WTC11 (cell line): ENCODE data around the gene TSHZ1. TPM values are rescaled to one million over a fixed set of nuclear protein-coding genes. Genes with fewer than 3 reads are reported as not detected.
A peak's percentile ranks its signal among the peaks of the same experiment; 100 is the strongest.

Source experiments
- ATAC-seq: fragments of 200-7000 bp; cut with Tn5 transposase; 2 replicates; pipeline ENCODE4 v1.10.0; 2021; ENCODE audit warnings: mild to moderate bottlenecking, moderate library complexity
- CTCF ChIA-PET: fragments of 300-600 bp; sonication (Branson Sonifier 250); formaldehyde crosslinking; loops from one replicate; lab custom pipeline; 2021; ENCODE audit warnings: antibody characterized with exemption; lab: Charles Lee
- POLR2A ChIA-PET: fragments of 350-600 bp; sonication (Branson Sonifier 250); formaldehyde crosslinking; loops from one replicate; lab custom pipeline; 2021; ENCODE audit warnings: antibody characterized with exemption; lab: Charles Lee
- DNase-seq: peaks from one replicate; pipeline ENCODE4 v3.0.0; 2021; ENCODE audit warnings: low spot score
- H3K27ac Mint-ChIP-seq: 2 replicates; pipeline ENCODE4 v1.8.0; 2021; ENCODE audit warnings: mixed read lengths
- H3K27me3 Mint-ChIP-seq: 2 replicates; pipeline ENCODE4 v1.8.0; 2021; ENCODE audit warnings: low read depth, mild to moderate bottlenecking, moderate library complexity, mixed read lengths
- H3K36me3 Mint-ChIP-seq: 2 replicates; pipeline ENCODE4 v1.8.0; 2021; ENCODE audit warnings: mixed read lengths
- H3K4me1 Mint-ChIP-seq: 2 replicates; pipeline ENCODE4 v1.8.0; 2022; ENCODE audit warnings: mixed read lengths
- H3K4me3 Mint-ChIP-seq: 2 replicates; pipeline ENCODE4 v1.8.0; 2021; ENCODE audit warnings: mild to moderate bottlenecking, moderate library complexity, mixed read lengths
- H3K9me3 Mint-ChIP-seq: 2 replicates; pipeline ENCODE4 v1.8.0; 2021; ENCODE audit warnings: mixed read lengths
- AFF4 ChIP-seq: sonication (generic); formaldehyde crosslinking; IDR thresholded peaks from 2 replicates; pipeline ENCODE4 v1.8.1; 2023; ENCODE audit warnings: mild to moderate bottlenecking, missing genetic modification reagents, borderline replicate concordance
- ATF1 ChIP-seq: sonication (generic); formaldehyde crosslinking; IDR thresholded peaks from 2 replicates; pipeline ENCODE4 v1.8.1; 2023; ENCODE audit warnings: mild to moderate bottlenecking, moderate library complexity, missing genetic modification reagents
- CBFB ChIP-seq: sonication (generic); formaldehyde crosslinking; IDR thresholded peaks from 2 replicates; pipeline ENCODE4 v1.8.1; 2022; ENCODE audit warnings: mild to moderate bottlenecking, low read depth, missing genetic modification reagents
- CREB1 ChIP-seq: sonication (generic); formaldehyde crosslinking; IDR thresholded peaks from 2 replicates; pipeline ENCODE4 v1.8.0; 2023; ENCODE audit warnings: mild to moderate bottlenecking, missing genetic modification reagents
- CTCF ChIP-seq: fragments of 200-600 bp; IDR thresholded peaks from 2 replicates; pipeline ENCODE4 v1.8.0; 2022; ENCODE audit warnings: antibody characterized with exemption
- E2F4 ChIP-seq: sonication (generic); formaldehyde crosslinking; IDR thresholded peaks from 2 replicates; pipeline ENCODE4 v1.8.1; 2022; ENCODE audit warnings: low read depth, mild to moderate bottlenecking, moderate library complexity, missing genetic modification reagents, borderline replicate concordance
- EMX1 ChIP-seq: fragments of 250-450 bp; sonication (Bioruptor Pico); IDR thresholded peaks from 2 replicates; pipeline ENCODE4 v1.8.0; 2021; ENCODE audit warnings: mild to moderate bottlenecking
- GABPB1 ChIP-seq: sonication (generic); formaldehyde crosslinking; IDR thresholded peaks from 2 replicates; pipeline ENCODE4 v1.8.1; 2023; ENCODE audit warnings: mild to moderate bottlenecking, missing genetic modification reagents
- GRHL2 ChIP-seq: fragments of 250-450 bp; sonication (Bioruptor Pico); IDR thresholded peaks from 2 replicates; pipeline ENCODE4 v1.8.0; 2022; ENCODE audit warnings: mild to moderate bottlenecking, moderate library complexity; ENCODE audit not compliant: insufficient replicate concordance, severe bottlenecking
- HMGA2 ChIP-seq: fragments of 250-450 bp; sonication (Bioruptor Pico); IDR thresholded peaks from 2 replicates; pipeline ENCODE4 v1.4.0; 2021; ENCODE audit warnings: mild to moderate bottlenecking, moderate library complexity
- JAZF1 ChIP-seq: fragments of 250-450 bp; sonication (Bioruptor Pico); IDR thresholded peaks from 2 replicates; pipeline ENCODE4 v1.9.0; 2021; ENCODE audit warnings: moderate library complexity, mild to moderate bottlenecking, inconsistent platforms
- NR2C2 ChIP-seq: sonication (generic); formaldehyde crosslinking; IDR thresholded peaks from 2 replicates; pipeline ENCODE4 v1.8.0; 2022; ENCODE audit warnings: mild to moderate bottlenecking, missing genetic modification reagents
- NR3C1 ChIP-seq: sonication (generic); formaldehyde crosslinking; conservative IDR thresholded peaks from 2 replicates; pipeline ENCODE4 v1.8.1; 2023; ENCODE audit warnings: low read depth, mild to moderate bottlenecking, missing genetic modification reagents
- SMAD3 ChIP-seq: sonication (generic); formaldehyde crosslinking; IDR thresholded peaks from 2 replicates; pipeline ENCODE4 v1.8.0; 2022; ENCODE audit warnings: missing genetic modification reagents, mild to moderate bottlenecking, borderline replicate concordance
- SMAD4 ChIP-seq: sonication (generic); formaldehyde crosslinking; IDR thresholded peaks from 2 replicates; pipeline ENCODE4 v1.8.0; 2022; ENCODE audit warnings: mild to moderate bottlenecking, missing genetic modification reagents
- TEAD4 ChIP-seq: sonication (generic); formaldehyde crosslinking; IDR thresholded peaks from 2 replicates; pipeline ENCODE4 v1.8.0; 2022; ENCODE audit warnings: mild to moderate bottlenecking, missing genetic modification reagents
- ZNF425 ChIP-seq: fragments of 250-450 bp; sonication (Bioruptor Pico); conservative IDR thresholded peaks from 2 replicates; pipeline ENCODE4 v1.9.0; 2021; ENCODE audit warnings: mild to moderate bottlenecking
- ZNF532 ChIP-seq: fragments of 250-450 bp; sonication (Bioruptor Pico); IDR thresholded peaks from 2 replicates; pipeline ENCODE4 v1.9.0; 2021; ENCODE audit warnings: mild to moderate bottlenecking, borderline replicate concordance
- total RNA-seq: library from RNA; stranded (reverse); gene quantifications from 3 replicates; pipeline ENCODE4 v1.2.3, GENCODE V29; 2021

TSHZ1 gene
- total RNA-seq, 1 experiment from 2014 or later: 2.9 TPM

GRCh38 chr18:75214766-75215510 is 4.3 kb downstream of the TSHZ1 start:
- Mint-ChIP-seq H3K27ac (no peak overlapping the region), H3K4me1 (peaks cover 36% of the 10 kb centered on the region), H3K4me3 (no peak overlapping the region), H3K27me3 (peaks cover 40% of the 10 kb centered on the region), H3K36me3 (no peaks in the 10 kb centered on the region), H3K9me3 (no peaks in the 10 kb centered on the region)
- ChIA-PET POLR2A (no interaction called here), CTCF (no interaction called here)
- ATAC-seq: no peak
- no peak for TF ChIP-seq NR3C1 (CRISPR knock-in tag)
- no peak for TF ChIP-seq TEAD4 (CRISPR knock-in tag)
- TF ChIP-seq CBFB (CRISPR knock-in tag): no peak
- no peak for TF ChIP-seq ZNF425 (CRISPR knock-in tag)
- no peak for TF ChIP-seq ATF1 (CRISPR knock-in tag)
- TF ChIP-seq EMX1 (CRISPR knock-in tag): no peak
- no peak for TF ChIP-seq HMGA2 (CRISPR knock-in tag)
- no peak for DNase-seq

GRCh38 chr18:75215663-75216062 is 5.1 kb downstream of the TSHZ1 start:
- Mint-ChIP-seq H3K4me3 (no peak overlapping the region), H3K27ac (no peak overlapping the region), H3K4me1 (peaks cover 30% of the 10 kb centered on the region), H3K27me3 (peaks cover 33% of the 10 kb centered on the region), H3K9me3 (no peaks in the 10 kb centered on the region), H3K36me3 (no peaks in the 10 kb centered on the region)
- ChIA-PET POLR2A (no interaction called here), CTCF (no interaction called here)
- DNase-seq: no peak
- TF ChIP-seq CBFB (CRISPR knock-in tag): no peak
- TF ChIP-seq SMAD4 (CRISPR knock-in tag): no peak
- TF ChIP-seq JAZF1: no peak
- no peak for TF ChIP-seq CTCF
- TF ChIP-seq CREB1: no peak
- no peak for ATAC-seq

- Mint-ChIP-seq H3K4me3 (no peak overlapping the region), H3K9me3 (no peaks in the 10 kb centered on the region), H3K27ac (0 out of 2 replicates have a peak overlapping the region, but pooled peaks have one; percentile 42), H3K36me3 (no peaks in the 10 kb centered on the region), H3K27me3 (peaks cover 27% of the 10 kb centered on the region), H3K4me1 (peaks cover 27% of the 10 kb centered on the region)
- ATAC-seq: no peak
- ChIA-PET CTCF (no interaction called here), POLR2A (no interaction called here)
- no peak for DNase-seq
- TF ChIP-seq GRHL2 (CRISPR knock-in tag): no peak
- no peak for TF ChIP-seq AFF4 (CRISPR knock-in tag)
- TF ChIP-seq E2F4 (CRISPR knock-in tag): no peak
- no peak for TF ChIP-seq NR2C2 (CRISPR knock-in tag)
- no peak for TF ChIP-seq SMAD3 (CRISPR knock-in tag)
- TF ChIP-seq ZNF532 (CRISPR knock-in tag): no peak
- no peak for TF ChIP-seq GABPB1 (CRISPR knock-in tag)
These were observed 5.8 kb downstream of the TSHZ1 start for GRCh38 chr18:75216212-75216910.
